ENCODE measurements around the gene USP40. TPM values are rescaled to one million over a fixed set of nuclear protein-coding genes. Genes with fewer than 3 reads are reported as not detected.

The USP40 gene
- total and polyA plus RNA-seq, 2 experiments from 2014 or later = 5.7 to 11.7 TPM

GRCh38 chr2:233476063-233476410 is 90.5 kb downstream of the USP40 start:
- Histone ChIP-seq H3K79me2 (replicated peaks; ENCODE audit: insufficient read depth) (no peaks in the 10 kb centered on the region), H3K36me3 (ENCODE audit: insufficient read depth) (no peaks in the 10 kb centered on the region), H3K4me3 (no peak overlapping the region), H3K27me3 (ENCODE audit: insufficient read depth) (no peaks in the 10 kb centered on the region), H3K27ac (ENCODE audit: low read depth) (no peak overlapping the region), H3F3A (replicated peaks; ENCODE audit: low read depth) (no peaks in the 10 kb centered on the region), H4K20me1 (replicated peaks; ENCODE audit: insufficient read depth) (no peaks in the 10 kb centered on the region), H3K4me2 (no peak overlapping the region), H2AFZ (no peak overlapping the region), H3K4me1 (ENCODE audit: insufficient read depth) (no peaks in the 10 kb centered on the region), H3K9me2 (ENCODE audit: insufficient read depth) (no peaks in the 10 kb centered on the region)
- ATAC-seq (no peak), DNase-seq (ENCODE audit: low spot score) (no peak)
- H3K4me3 Mint-ChIP-seq = no peak overlapping the region
- H3K27ac Mint-ChIP-seq = no peak overlapping the region
- peaks cover 9% of the 10 kb centered on the region for H3K36me3 Mint-ChIP-seq (ENCODE audit: low read depth)
- H3K9me3 Mint-ChIP-seq = no peaks in the 10 kb centered on the region
- TF ChIP-seq ETS1 (IDR thresholded peaks at IDR 0.05) (no peak), REST (IDR thresholded peaks at IDR 0.05; ENCODE audit: unreplicated experiment) (no peak), EZH2phosphoT487 (IDR thresholded peaks at IDR 0.05; ENCODE audit: unreplicated experiment) (no peak), STAT1 (IDR thresholded peaks at IDR 0.05; ENCODE audit: unreplicated experiment) (no peak), CREB1 (CRISPR knock-in tag; IDR thresholded peaks at IDR 0.05; ENCODE audit: low read depth) (no peak), JUNB (IDR thresholded peaks at IDR 0.05; ENCODE audit: unreplicated experiment) (no peak), ZNF114 (CRISPR knock-in tag; IDR thresholded peaks at IDR 0.05) (no peak), CTCF (conservative IDR thresholded peaks at IDR 0.05; ENCODE audit: low read depth in 2 of 2) (no peak), POLR2AphosphoS5 (IDR thresholded peaks at IDR 0.05; ENCODE audit: low read depth) (no peak), ZNF331 (CRISPR knock-in tag; IDR thresholded peaks at IDR 0.05; ENCODE audit: low read depth) (no peak), NANOG (IDR thresholded peaks at IDR 0.05; ENCODE audit: borderline replicate concordance) (no peak), ZNF462 (CRISPR knock-in tag; IDR thresholded peaks at IDR 0.05) (no peak), EZH2 (IDR thresholded peaks at IDR 0.05; ENCODE audit: low read depth, unreplicated experiment) (no peak)
- peaks cover 2% of the 10 kb centered on the region for H3K27me3 Mint-ChIP-seq (ENCODE audit: insufficient read depth, low read depth, poor library complexity)
- H3K4me1 Mint-ChIP-seq = no peaks in the 10 kb centered on the region; the same call in 2 of the 3 replicates

Measured in GM23338 (cell line).